HG03135 (cell line): ENCODE results near the gene PGGT1B.

Experiments used
- ATAC-seq: cut with Tn5 transposase; IDR thresholded peaks from one replicate; pipeline ENCODE4 v1.9.1; 2021; ENCODE audit warnings: mild to moderate bottlenecking, moderate library complexity; ENCODE audit not compliant: unreplicated experiment

The PGGT1B gene

DNA sequence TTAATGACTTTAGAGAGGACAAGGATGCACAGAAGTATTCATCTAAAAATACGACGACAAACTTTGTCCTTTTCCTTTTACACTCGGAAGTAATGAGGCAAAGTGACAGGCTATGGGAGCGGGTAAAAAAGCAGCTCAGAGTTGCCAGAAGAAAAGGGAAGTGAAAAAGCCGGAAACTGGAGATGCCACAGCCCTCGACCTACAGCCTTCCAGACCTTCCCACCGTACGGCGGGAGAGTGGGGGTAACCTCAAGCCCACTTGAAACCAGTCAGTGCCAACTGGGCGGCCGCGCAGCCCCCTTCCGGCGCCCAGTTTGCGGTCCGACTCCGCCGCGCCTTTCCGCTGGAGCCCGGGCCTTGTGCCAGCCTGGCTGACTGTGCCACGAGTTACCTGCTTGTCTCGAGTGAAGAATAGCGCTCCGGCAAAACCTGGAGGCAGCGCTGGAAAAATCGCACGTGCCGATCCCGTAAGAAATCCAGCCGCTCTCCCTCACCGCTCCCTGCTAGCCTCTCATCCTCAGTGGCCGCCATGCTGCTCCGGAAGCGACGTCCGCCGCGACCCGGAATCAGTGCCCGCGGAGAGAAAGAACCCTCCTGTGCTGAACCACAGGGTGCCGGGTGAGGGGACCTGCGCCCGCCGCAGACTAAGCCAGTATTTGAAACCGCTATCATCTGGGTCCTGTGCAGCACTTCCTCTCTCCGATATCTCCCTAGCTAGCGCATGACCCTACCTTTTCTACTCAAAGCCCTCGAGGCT, at the start of gene PGGT1B:
TSS of gene PGGT1B (minus strand) at position 557 of the 757 bp plus-strand sequence. CDS start at position 531, 26 bp downstream.
- ATAC-seq: peak; percentile 90

DNA sequence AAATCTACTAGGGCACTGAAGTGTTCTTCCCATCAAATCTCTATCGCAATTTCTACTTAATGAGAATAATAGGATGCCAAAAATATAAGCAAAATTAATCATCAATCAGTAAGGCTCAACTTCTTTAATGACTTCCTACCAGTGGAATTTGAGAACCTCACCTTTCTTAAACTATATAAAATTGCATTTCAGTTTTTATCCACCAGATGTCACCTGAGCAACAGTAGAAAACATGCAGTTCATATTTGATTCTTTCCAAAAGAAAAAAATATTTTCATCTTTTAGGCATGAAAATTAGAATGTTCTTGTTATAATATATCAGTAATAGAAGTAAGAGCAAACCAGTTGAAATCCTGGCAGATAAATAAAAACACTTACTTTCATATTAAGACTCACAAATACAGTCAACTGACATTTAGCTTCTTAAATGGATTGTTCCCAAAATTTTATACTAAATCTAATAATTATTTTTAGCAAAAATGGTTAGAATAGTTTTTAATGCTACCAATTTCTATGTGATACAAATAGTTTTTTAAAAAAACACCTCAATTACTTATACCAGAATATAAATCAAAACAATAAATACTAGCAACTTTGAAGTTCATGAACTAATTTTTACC, 47.2 kb upstream of the PGGT1B start:
- no peak for ATAC-seq

DNA sequence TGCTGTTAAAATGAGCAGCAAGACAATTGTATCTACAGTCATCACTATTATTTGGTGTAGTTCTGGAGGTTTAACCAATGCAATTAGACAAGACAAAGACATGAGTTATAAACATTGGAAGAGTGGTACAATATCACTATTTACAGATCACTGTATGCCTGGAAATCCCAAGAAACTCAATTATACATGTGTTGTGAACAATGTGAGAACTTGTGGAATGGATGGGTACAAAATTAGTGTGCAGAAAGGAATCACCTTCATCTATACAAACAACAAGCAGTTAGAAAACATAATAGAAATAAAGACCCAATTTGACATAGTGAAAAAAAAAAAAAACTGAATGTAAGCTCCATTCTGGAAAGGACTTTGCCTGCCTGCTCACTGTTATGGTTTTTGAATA, 46.1 kb upstream of the PGGT1B start:
- ATAC-seq: no peak

DNA sequence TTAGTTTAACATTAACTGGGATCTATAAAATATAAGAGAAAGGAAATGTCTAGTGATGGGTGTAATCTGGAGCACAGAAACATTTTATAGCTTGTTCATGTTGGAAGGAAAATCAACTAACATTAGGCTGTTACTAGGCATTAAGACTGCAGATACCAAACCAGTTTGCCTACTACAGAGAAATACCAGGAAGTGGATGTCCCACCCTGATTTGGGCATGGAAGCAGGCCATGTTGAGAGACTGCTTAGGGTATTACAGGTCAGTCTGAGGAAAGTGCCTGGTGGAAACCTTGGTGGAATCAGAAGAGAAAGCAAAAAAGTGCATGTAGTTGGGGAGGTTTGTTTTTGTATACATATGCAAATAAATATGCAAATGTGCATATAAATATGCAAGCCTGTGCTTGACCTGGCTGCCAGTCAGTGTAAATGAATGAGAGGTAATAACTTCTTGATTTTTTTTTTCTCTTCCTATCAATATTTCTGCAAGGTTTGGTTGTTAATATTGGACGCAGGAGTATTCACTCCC, 43.4 kb upstream of the PGGT1B start:
- no peak for ATAC-seq

DNA sequence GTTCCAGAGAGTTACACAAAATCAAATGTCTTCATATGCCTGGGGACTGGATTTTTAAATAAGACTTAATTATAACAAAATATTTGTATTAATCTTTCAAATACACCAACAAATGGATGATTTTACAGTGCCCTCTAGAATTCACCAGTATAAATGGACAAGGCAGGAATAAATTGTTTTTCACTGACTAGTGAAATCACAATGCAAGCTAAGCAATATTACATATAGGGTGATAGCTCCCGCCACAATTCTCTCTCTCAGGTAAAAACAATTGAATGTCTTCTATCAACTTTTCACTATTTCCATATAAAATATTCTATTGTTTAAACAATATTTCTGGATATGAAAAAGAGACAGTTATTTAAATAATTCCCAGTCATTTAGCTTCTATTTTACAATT, 41.8 kb upstream of the PGGT1B start:
- ATAC-seq: no peak

DNA sequence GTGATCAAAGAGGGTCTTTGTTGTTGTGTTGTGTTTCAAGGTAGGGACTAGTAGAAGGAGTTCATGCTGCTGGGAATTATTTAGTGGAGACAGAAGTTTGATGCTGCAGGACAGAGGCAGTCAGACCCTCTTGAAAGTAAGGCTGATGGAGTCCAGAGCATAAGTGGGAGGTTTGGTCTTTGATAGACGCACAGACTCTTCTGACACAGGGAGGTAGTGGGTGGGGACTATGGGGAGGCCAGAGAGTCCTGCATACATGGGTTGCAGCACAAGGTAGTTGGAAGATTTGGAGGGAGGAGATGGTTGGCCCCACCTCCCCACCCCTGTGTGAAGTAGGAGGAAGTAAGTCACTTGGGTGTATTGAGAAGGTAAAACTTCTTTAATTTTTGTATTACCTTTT, 36.1 kb upstream of the PGGT1B start:
- ATAC-seq: no peak

DNA sequence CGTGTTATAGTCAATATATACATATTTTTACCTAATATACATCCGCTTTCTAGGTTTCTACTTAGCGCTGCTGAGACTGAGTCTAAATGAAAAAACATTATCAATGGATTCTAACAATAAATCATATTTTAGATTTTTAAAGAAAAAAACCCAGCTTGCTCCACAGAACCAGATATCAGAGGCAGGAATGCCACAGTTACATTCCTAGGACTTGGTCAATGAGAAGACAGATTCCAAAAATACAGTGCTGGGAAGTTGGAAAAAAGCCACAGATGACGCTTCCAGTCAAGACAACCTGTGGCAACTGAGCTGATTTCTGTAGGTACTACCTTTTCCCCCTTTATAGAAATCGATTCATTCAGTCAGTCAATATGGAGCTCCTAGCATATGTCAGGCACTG, 34.4 kb upstream of the PGGT1B start:
- no peak for ATAC-seq

DNA sequence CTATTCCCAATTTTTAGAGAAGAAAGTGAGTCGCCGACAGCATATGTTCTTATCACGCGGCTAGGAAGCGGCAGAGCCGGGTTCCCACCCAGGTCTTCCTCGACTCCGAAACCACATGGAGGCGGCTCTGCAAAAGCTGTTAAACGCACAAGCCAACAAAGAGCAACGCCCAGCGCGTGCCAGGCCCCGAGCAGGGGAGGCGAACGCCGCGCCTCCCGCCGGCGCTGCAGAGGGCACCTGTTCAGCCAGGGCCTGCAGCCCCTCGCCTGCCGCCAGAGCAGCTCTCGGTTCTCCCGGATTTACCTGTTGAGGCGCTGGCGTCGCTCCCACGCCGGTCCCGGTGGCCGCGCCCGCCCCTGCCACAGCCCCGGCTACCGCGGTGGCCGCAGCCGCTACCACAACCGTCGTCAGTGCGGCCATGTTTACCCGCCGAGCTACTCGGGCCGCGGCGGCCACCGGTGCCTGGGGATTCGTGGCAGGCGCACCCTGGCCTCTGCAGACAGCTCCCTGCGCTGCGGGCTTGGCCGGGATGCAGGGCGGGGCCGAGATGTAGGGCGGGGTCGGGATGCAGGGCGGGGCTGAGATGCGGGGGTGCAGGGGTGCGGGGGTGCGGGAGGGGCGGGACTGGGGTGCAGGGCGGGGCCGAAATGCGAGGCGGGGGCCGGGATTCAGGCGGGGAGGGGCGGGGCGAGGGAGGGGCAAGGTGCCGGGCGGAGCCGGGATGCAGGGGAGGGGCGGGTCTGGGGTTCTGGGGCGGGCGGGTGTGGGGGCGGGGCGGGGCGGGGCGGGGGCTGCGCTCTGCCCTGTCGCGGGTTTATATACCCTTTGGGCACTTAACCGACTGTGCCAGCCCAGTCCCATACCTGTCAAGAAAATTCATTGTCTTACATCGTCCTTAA, 33.7 kb upstream of the PGGT1B start, which contains the start of gene CCDC112:
TSS of gene CCDC112 (minus strand) at position 531 of the 899 bp plus-strand sequence. CDS start at position 420, 111 bp downstream.
- ATAC-seq: peak; percentile 81

DNA sequence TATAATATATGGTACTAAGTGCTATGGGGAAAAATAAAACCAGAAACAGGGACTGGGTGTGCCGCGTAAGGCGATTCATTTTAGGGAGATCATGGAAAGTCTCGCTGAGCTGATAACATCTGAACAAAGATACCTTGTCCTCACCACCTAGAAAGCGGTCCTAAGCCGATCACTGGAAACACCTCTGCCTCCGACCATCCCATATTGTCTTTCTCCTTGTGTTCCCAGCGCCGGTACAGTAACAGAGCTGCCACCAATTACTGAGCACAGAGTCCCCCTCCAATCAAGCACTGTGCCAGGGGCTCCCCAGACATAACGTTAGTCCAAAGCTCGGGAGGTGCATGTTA, 33.1 kb upstream of the PGGT1B start:
- ATAC-seq: no peak

DNA sequence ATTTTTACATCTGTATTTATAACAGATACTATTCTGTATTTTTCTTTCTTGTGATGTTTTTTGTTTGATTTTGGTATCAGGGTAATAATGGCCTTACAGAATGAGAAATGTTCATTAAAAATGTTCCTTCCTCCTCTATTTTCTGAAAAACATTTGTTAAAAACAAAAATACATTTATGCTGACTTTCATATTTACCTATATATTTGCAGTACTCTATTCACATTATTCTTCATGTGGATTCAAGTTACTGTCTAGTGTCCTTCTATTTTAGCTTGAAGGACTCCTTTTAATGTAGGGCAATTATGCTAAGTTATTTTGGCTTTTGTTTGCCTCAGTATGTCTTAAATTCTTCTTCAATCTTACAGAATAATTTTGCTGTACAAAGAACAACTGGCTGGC, 28.7 kb upstream of the PGGT1B start:
- ATAC-seq: no peak

DNA sequence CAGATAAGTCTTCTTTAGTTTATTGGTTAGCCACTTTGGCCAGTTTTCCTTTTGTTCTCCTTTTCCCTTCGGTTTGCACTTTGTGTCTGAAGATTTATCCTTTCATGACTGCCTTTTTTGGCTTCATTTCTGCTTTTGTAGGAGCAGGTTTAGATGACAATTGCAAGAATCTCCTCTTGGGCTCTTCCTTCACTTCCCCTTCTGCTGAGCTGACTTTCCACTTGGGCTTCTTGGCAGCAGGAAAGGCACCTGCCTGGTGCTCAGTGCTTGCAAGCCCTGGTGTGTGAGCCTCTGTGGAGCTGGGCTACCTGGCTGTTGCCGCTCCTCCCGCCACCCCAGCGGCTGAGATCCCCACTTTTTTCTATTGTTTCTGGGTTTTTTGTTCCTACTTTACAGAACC, 26.4 kb upstream of the PGGT1B start:
- ATAC-seq: no peak

DNA sequence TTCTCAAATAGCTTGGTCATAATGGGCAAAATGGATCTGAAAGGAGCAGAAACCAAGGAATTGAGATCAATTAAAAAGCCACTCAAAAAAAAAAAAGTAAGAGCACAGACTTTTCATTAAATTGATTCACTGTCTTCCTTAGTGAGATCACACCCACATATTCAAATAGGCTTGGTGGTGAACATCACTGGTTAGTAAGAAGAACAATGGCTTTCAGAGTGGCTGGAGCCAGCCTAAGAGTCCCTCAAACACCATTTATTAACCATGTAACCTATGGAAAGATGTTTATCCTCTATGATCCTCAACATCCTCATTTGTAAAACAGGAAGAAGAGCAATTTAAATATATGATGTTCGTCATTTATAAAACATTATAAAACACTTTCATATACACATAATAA, 21.3 kb upstream of the PGGT1B start:
- ATAC-seq: no peak

DNA sequence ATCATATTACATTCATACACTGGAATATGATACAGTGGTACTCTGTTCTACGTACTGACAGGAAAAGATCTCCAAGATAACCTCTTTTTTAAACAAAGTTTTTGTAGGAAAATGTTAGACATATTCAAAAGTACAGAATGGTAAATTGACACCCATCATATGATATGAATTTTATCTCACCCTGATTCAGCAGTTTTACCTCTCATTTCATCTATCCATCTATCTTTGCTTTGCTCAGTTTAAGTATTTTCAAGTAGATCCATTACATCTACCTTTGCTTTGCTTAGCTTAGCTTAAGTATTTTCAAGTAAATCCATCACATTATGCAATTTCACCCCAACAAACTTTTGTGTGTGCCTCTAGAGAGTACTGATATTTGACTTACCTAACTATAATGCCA, 19.5 kb upstream of the PGGT1B start:
- no peak for ATAC-seq

DNA sequence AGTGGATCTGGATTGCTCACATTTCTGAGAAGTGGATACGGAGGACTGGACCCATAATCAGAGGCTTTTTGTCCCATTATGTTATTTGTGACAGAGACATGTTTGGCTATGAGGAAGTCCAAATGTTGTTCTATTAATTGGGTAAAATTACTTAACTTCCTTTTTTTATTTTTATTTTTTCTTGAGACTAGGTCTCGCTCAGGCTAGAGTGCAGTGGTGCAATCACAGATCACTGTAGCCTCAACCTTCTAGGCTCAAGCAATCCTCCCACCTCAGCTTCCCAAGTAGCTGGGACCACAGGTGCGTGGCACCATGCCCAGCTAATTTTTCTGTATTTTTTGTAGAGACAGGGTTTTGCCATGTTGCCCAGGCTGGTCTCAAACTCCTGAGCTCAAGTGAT, 11.9 kb upstream of the PGGT1B start:
- ATAC-seq: no peak

DNA sequence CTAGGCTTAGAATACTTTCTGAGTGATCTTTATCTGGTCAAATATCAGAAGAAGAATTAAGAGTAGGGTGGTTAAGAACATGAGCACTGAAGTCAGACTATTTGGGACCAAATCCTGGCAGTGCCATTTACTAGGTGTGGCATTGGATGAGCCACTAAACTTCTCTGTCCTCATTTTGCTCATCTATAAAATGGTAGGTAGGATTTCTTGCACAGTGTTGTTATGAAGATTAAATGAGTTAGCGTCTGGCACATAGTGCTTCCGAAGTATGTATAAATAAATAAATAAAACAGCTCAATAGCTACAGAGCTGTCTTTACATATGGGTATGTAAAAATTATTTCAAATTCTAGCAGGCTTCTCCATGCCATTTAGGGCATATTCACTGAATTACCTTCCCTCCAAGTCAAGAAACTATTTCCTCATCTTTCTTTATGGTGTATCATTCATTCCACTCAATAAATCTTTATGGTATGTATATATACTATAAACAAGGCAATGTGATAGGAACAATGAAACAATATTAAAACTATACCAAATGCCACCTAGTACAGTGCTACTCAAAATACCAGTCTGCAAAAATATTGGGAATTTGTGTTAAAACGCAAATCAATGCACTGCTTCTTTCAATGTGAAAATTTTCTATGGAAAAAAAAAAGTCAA, 9.8 kb upstream of the PGGT1B start:
- ATAC-seq: no peak

DNA sequence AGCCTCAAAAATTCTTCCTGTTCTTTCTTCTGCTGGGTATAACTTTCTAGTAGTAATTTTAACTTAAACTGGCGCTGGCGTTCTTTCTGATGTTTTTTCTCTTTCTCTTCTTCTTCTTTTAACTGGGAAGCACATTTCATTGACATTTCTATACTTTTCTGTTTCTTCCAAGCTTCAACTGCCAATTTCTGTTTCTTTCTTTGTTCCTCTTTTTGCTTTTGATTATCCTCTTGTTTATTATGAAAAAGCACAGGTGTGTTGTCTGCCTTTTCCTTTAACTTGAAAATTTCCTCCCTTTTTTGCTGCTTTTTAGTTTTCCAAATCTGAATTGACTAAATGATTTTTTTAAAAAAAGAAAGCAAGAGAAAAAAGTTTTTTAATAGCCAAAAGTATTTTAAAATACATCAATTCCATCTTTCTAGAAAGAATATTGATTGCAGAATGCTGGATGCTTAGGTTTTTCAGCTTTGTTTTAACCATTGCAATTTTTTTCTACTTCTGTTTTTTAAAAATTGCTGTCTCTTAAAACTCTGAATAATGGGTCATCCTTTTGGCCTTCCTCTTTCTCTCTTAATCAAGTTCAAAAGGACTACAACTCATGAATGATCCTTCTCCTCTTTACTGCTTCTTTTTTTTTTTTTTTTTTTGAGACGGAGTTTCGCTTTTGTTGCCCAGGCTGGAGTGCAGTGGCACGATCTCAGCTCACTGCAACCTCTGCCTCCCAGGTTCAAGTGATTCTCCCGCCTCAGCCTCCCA, 8.8 kb upstream of the PGGT1B start:
- ATAC-seq: no peak

DNA sequence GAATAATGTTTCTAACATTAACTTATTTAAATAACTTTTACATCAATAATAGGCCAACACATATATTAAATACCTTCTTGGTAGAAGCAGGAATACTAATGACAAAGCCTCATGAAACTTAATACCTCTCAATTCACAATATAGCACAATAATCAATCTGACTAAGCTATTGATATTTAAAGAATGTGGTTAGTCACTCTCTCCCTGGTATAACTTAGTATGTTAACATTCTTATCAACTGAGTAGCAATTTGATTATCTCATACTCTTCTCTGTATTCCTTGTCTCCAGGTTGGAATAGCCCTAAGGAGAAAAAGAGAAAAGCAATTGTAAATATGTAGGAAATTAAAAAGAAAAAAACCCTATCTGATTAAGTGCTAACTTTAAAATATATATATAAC, 4.9 kb upstream of the PGGT1B start:
- no peak for ATAC-seq

DNA sequence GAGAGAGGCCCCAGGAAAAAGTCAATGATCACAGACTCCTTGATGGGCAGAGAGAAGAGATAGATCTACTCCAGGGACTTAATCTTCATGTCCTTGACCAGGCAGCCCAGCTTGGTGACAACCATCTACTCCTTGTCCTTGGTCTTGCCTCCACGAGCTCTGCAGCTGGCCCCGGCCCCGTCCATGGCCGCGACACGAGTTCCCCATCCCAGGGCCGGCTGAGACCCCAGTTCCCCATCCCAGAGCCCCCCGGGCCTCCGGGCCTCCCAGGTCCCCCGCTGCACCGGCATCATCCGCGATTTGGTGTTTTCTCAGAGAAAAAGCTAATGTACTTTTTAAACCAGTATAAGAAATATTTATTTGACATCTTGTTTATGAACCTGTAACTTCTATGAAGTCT, 2.5 kb upstream of the PGGT1B start:
- no peak for ATAC-seq

DNA sequence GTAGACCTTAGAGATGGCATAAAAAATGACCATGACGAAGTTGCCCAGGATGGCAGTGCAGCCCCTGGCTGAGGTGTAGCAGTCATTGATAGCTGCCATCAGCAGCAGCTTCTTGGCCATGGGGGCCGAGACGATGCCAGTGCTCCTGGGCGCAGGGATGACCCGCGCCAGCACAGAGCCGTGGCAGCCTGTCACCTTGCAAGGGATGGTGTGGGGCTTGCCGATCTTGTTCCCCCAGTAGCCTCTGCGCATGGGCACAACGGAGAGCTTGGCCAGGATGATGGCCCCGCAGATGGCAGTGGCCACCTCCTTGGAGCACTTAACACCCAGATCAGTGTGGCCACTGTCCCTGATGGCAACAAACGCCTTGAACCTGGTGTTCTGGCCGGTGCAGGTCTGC, 2.1 kb upstream of the PGGT1B start:
- no peak for ATAC-seq

DNA sequence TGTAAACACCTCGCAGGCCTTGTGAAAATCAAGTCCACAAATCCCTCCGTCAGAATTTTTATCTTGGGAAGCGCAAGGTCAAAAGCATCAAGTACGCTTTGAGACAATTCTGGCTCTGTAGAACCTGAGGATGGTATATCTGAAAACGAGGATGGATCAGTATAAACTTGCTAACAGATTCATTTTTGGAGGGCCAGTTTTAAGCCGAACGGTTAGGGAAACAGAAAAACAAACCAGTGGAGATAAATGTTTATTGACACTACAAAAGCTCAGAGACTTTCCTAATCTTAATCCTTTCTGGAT, 352 bp upstream of the PGGT1B start:
- ATAC-seq: no peak

DNA sequence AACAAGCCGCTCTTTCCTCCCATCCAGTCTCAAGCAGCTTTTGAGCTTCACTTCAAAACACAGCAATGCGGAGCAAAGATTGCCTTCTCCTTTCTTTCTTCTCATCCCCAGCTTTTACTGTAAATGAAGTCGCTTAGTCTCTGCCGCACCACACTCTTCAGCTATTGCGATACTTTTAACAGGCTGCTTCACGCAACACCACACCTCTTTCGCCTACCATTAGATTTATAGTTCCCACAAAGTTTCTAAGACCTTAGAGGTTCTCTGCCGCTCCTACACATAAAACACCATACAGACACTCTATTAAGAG, 711 bp downstream of the PGGT1B start:
- peak; percentile 48 for ATAC-seq
